ENCODE data around the gene PARP1.

DNA sequence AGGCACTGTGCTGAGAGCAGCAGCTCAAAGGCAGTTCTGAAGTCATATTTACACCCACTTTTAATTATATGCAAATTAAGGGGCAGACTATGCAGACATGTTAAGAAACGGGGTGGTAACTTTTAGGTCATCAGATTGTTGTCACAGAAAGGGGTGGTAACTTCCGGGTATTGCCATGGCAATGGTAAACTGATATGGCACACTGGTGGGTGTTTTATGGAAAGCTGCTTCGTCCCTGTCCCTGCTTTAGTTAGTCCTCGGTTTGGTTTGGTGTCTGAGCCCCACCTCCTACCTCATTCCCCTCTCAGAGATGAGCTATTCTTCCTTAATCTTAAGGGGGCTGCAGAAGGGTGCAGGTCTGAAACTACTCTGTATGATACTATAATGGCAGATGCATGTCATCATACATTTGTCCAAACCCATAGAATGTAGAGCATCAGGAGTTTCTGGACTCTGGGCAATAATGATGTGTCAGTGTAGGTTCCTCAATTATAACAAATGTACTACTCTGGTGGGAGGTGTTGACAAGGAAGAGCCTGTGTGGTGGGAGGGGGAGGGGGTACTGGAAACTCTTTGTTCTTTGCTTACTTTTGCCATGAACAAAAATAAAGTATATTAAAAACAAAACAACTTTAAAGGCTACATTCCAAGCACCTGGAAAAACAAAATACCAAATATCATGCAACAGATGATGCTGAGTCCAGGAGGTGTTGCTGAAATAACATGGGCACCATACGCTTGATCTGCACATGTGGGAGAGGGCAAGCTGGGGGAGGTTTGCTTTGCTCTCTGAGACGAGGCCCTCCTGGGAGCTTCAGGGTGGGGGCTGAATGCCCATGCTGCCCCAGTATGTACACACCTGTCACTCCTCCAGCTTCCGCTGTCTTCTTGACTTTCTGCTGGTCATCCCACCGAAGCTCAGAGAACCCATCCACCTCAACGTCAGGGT is 6.3 kb downstream of the PARP1 start:
- TF ChIP-seq POLR2AphosphoS5 (IDR thresholded peaks at IDR 0.05; ENCODE audit: low read depth, low read length) (no peak), EZH2phosphoT487 (IDR thresholded peaks at IDR 0.05; ENCODE audit: borderline replicate concordance) (no peak)
- TF ChIP-seq, protein P1, sequence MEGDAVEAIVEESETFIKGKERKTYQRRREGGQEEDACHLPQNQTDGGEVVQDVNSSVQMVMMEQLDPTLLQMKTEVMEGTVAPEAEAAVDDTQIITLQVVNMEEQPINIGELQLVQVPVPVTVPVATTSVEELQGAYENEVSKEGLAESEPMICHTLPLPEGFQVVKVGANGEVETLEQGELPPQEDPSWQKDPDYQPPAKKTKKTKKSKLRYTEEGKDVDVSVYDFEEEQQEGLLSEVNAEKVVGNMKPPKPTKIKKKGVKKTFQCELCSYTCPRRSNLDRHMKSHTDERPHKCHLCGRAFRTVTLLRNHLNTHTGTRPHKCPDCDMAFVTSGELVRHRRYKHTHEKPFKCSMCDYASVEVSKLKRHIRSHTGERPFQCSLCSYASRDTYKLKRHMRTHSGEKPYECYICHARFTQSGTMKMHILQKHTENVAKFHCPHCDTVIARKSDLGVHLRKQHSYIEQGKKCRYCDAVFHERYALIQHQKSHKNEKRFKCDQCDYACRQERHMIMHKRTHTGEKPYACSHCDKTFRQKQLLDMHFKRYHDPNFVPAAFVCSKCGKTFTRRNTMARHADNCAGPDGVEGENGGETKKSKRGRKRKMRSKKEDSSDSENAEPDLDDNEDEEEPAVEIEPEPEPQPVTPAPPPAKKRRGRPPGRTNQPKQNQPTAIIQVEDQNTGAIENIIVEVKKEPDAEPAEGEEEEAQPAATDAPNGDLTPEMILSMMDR (IDR thresholded peaks at IDR 0.05 in 2 of 3, conservative IDR thresholded peaks at IDR 0.05 in 1 of 3; ENCODE audit: borderline replicate concordance in 1 of 3, insufficient read depth in 1 of 3, low read depth in 2 of 3, low read length in 2 of 3), result no peak

All from HCT116 (cell line).